Measurements from ENCODE around the gene TAMALIN.

GRCh38 chr12:52049286-52049685 is 42.5 kb downstream of the TAMALIN start:
- TF ChIP-seq, protein P1, sequence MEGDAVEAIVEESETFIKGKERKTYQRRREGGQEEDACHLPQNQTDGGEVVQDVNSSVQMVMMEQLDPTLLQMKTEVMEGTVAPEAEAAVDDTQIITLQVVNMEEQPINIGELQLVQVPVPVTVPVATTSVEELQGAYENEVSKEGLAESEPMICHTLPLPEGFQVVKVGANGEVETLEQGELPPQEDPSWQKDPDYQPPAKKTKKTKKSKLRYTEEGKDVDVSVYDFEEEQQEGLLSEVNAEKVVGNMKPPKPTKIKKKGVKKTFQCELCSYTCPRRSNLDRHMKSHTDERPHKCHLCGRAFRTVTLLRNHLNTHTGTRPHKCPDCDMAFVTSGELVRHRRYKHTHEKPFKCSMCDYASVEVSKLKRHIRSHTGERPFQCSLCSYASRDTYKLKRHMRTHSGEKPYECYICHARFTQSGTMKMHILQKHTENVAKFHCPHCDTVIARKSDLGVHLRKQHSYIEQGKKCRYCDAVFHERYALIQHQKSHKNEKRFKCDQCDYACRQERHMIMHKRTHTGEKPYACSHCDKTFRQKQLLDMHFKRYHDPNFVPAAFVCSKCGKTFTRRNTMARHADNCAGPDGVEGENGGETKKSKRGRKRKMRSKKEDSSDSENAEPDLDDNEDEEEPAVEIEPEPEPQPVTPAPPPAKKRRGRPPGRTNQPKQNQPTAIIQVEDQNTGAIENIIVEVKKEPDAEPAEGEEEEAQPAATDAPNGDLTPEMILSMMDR (IDR thresholded peaks at IDR 0.05; ENCODE audit: poor library complexity): no peak
- TF ChIP-seq EZH2 (IDR thresholded peaks at IDR 0.05; ENCODE audit: borderline replicate concordance): no peak
